Fibroblast of lung (primary cell): Measurements from ENCODE around the gene UBR7.

Experiments
- EZH2 ChIP-seq: IDR thresholded peaks from 2 replicates; pipeline ENCODE4 v1.5.1; 2012; ENCODE audit warnings: low read length, control low read depth, mild to moderate bottlenecking; ENCODE audit errors: missing control alignments
- TF ChIP-seq, protein P1 (sequence below), 2 donors: IDR thresholded peaks in 1 of 2; conservative IDR thresholded peaks in 1 of 2; 1 replicate in 1 of 2; 2 replicates in 1 of 2; pipeline ENCODE4 v1.5.1; 2011 to 2012; ENCODE audit warnings: low read length in 2 of 2, control low read depth in 1 of 2, inconsistent platforms in 1 of 2, low read depth in 1 of 2, mild to moderate bottlenecking in 1 of 2

DNA sequence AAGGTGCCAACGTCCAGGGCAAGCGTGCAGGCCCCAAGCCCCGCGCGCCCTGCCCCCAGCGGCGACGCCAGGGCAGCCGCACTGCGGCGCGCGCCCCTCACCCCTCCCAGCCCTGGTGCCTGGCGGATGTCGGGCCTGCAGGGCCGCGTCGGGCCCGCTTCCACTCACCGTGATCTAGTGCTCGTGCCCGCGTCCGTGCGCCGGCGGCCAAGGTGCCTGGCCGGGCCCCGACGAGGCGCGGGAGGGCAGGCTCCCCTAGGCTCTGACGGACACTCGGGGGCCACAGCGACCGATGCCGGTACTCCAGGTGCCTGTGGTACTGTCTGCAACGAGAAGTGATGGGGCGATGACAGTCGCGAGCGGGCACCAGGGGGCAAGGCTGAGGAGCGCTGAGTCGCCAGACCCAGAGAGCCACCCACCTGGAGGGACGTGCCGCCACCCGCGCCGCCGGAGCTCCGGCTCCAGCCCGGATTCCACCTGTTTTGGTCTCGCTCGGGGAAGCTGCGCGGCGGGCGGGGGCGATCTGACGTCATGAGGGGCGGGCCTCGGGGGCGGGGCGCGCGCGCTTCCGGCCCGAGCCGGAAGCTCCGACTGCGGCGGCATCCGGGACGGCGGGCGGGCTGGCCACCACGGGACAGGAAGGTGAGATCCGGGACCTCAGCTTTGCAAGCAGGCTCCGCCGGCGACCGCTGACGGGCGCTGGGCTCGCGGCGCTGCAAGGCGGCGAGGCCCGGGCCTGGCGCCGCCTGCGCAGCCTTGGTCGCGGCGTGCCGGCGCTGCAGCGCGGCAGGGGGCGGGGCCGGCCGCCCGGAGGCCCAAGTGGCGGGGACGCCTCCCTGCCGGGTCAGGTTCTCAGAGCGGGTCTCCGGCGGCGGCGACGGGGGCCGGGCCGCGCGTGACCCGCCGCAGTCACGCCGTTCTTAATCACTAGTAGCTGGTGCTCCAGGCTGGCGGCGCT, 22.4 kb upstream of the UBR7 start, which contains the start of the genes LYSET and MOAP1:
- TF ChIP-seq, protein P1, sequence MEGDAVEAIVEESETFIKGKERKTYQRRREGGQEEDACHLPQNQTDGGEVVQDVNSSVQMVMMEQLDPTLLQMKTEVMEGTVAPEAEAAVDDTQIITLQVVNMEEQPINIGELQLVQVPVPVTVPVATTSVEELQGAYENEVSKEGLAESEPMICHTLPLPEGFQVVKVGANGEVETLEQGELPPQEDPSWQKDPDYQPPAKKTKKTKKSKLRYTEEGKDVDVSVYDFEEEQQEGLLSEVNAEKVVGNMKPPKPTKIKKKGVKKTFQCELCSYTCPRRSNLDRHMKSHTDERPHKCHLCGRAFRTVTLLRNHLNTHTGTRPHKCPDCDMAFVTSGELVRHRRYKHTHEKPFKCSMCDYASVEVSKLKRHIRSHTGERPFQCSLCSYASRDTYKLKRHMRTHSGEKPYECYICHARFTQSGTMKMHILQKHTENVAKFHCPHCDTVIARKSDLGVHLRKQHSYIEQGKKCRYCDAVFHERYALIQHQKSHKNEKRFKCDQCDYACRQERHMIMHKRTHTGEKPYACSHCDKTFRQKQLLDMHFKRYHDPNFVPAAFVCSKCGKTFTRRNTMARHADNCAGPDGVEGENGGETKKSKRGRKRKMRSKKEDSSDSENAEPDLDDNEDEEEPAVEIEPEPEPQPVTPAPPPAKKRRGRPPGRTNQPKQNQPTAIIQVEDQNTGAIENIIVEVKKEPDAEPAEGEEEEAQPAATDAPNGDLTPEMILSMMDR (conservative IDR thresholded peaks at IDR 0.05 in 1 of 2, IDR thresholded peaks at IDR 0.05 in 1 of 2; ENCODE audit: low read depth in 1 of 2, low read length in 2 of 2), result no peak
- no peak for TF ChIP-seq EZH2
